Smooth muscle cell (in vitro differentiated cells): ENCODE data around the gene OR10A3. TPM values are rescaled to one million over a fixed set of nuclear protein-coding genes. Genes with fewer than 3 reads are reported as not detected.

Experiments used
- DNase-seq: peaks from one replicate; lab custom pipeline; 2025; ENCODE audit not compliant: unreplicated experiment; lab: John Stamatoyannopoulos, UW
- H2AFZ ChIP-seq: fragments of 200-600 bp; sonication (generic); 2 replicates; pipeline ENCODE4 v1.6.0; 2016; ENCODE audit warnings: antibody characterized with exemption, low read depth, mild to moderate bottlenecking
- H3F3A ChIP-seq: fragments of 200-600 bp; sonication (generic); 2 replicates; pipeline ENCODE4 v1.6.0; 2017; ENCODE audit warnings: antibody characterized with exemption, low read depth
- H3K27ac ChIP-seq: fragments of 200-600 bp; sonication (generic); 2 replicates; pipeline ENCODE4 v1.5.1; 2016; ENCODE audit warnings: low read depth, mild to moderate bottlenecking
- H3K27me3 ChIP-seq: fragments of 200-600 bp; sonication (generic); 2 replicates; pipeline ENCODE4 v1.6.1; 2016; ENCODE audit warnings: low read depth, mild to moderate bottlenecking
- H3K36me3 ChIP-seq: fragments of 200-600 bp; sonication (generic); 2 replicates; pipeline ENCODE4 v1.5.1; 2016; ENCODE audit warnings: low read depth
- H3K4me1 ChIP-seq: fragments of 200-600 bp; sonication (generic); 2 replicates; pipeline ENCODE4 v1.5.1; 2016; ENCODE audit warnings: low read depth
- H3K4me2 ChIP-seq: fragments of 200-600 bp; sonication (generic); 2 replicates; pipeline ENCODE4 v1.6.0; 2016; ENCODE audit warnings: mild to moderate bottlenecking
- H3K4me3 ChIP-seq: fragments of 200-600 bp; sonication (generic); 2 replicates; pipeline ENCODE4 v1.5.1; 2016; ENCODE audit warnings: mild to moderate bottlenecking
- H3K79me2 ChIP-seq: fragments of 200-600 bp; sonication (generic); 2 replicates; pipeline ENCODE4 v1.6.0; 2016; ENCODE audit warnings: low read depth, mild to moderate bottlenecking
- H3K9ac ChIP-seq: fragments of 200-600 bp; sonication (generic); 2 replicates; pipeline ENCODE4 v1.6.0; 2016; ENCODE audit warnings: low read depth
- H3K9me3 ChIP-seq: fragments of 200-600 bp; sonication (generic); replicated peaks from 2 replicates; pipeline ENCODE4 v1.5.1; 2016; ENCODE audit warnings: low read depth
- H4K20me1 ChIP-seq: fragments of 200-600 bp; sonication (generic); 2 replicates; pipeline ENCODE4 v1.6.0; 2016; ENCODE audit warnings: low read depth
- WGBS: methylation state at CpG from one replicate; pipeline ENCODE4 v1.1.7; 2016; ENCODE audit warnings: low lambda C conversion rate; 5-methylcytosine and 5-hydroxymethylcytosine counted together
- polyA plus RNA-seq: library from polyadenylated mRNA; unstranded; fragments of >200 nt; fragmentation: Nextera tagmentation; extraction: Ambion mirVana; gene quantifications from 2 replicates; pipeline ENCODE4 v1.2.1, GENCODE V29; 2016
- total RNA-seq: library from RNA; depleted of rRNA; stranded (reverse); fragments of >200 nt; gene quantifications from 2 replicates; pipeline ENCODE4 v1.2.3, GENCODE V29; 2014
- TF ChIP-seq, protein P1 (sequence below): fragments of 200-600 bp; sonication (generic); IDR thresholded peaks from 2 replicates; pipeline ENCODE4 v1.5.1; 2017; ENCODE audit warnings: borderline replicate concordance, mild to moderate bottlenecking, antibody characterized with exemption; ENCODE audit not compliant: insufficient read depth, poor library complexity, severe bottlenecking

The OR10A3 gene
- total and polyA plus RNA-seq, 2 experiments from 2014 or later: not detected

DNA sequence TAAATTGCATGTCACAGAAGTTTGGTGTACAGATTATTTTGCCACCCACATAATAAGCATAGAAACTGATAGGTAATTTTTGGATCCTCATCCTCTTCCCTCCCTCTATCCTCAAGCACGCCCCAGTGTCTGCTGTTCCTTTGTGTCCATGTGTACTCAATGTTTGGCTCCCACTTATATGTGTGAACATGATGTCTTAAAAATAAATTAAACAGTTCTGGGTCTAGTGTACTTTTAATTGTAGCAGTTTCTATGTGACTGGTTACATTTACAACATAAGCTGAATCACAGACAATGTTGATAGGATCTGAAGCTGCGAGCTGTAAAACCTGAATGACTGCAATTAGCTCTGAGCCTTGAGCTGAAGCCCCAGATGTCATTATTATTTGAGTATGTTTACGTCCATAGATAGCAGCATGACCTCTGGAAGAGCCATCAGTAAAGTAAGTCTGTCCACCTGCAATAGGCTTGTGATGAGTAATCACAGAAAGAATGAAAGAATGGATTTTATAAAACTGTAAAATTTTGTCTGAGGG is 40.1 kb downstream of the OR10A3 start:
- TF ChIP-seq, protein P1, sequence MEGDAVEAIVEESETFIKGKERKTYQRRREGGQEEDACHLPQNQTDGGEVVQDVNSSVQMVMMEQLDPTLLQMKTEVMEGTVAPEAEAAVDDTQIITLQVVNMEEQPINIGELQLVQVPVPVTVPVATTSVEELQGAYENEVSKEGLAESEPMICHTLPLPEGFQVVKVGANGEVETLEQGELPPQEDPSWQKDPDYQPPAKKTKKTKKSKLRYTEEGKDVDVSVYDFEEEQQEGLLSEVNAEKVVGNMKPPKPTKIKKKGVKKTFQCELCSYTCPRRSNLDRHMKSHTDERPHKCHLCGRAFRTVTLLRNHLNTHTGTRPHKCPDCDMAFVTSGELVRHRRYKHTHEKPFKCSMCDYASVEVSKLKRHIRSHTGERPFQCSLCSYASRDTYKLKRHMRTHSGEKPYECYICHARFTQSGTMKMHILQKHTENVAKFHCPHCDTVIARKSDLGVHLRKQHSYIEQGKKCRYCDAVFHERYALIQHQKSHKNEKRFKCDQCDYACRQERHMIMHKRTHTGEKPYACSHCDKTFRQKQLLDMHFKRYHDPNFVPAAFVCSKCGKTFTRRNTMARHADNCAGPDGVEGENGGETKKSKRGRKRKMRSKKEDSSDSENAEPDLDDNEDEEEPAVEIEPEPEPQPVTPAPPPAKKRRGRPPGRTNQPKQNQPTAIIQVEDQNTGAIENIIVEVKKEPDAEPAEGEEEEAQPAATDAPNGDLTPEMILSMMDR: no peak
- 46% methylated on average over 3 of the region's 3 CpGs for WGBS
- Histone ChIP-seq H3K4me3 (no peak overlapping the region), H3K79me2 (no peaks in the 10 kb centered on the region), H3K9ac (no peak overlapping the region), H3K9me3 (no peaks in the 10 kb centered on the region), H2AFZ (no peak overlapping the region), H3K27me3 (no peaks in the 10 kb centered on the region), H3K4me1 (peaks cover 16% of the 10 kb centered on the region), H3K27ac (peak overlapping the region; percentile 10), H4K20me1 (no peaks in the 10 kb centered on the region), H3K4me2 (no peak overlapping the region), H3K36me3 (no peaks in the 10 kb centered on the region), H3F3A (no peaks in the 10 kb centered on the region)
- no peak for DNase-seq

DNA sequence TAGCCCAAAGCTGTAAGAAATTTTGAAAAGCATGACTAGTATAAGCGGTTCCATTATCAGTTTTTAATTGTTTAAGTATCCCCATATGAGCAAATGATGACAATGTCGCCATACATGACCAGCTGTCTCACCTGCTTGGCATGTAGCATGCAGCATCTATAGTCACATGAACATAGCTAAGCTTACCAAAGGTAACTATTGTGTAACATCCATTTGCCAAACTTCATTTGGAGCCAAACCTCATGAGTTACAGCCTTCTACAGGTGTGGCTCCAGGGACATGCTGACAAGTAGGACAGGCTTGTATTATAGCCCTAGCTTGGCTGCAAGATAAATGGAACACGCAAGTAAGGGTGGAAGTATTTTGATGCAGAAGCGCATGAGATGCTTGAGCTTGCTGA is 40.8 kb downstream of the OR10A3 start:
- TF ChIP-seq, protein P1: no peak
- Histone ChIP-seq H3K9ac (no peak overlapping the region), H2AFZ (no peak overlapping the region), H3K4me3 (no peak overlapping the region), H4K20me1 (no peaks in the 10 kb centered on the region), H3K79me2 (no peaks in the 10 kb centered on the region), H3K36me3 (no peaks in the 10 kb centered on the region), H3K4me1 (peaks cover 9% of the 10 kb centered on the region), H3K9me3 (no peaks in the 10 kb centered on the region), H3F3A (no peaks in the 10 kb centered on the region), H3K4me2 (no peak overlapping the region), H3K27me3 (no peaks in the 10 kb centered on the region), H3K27ac (peak overlapping the region; percentile 10)
- DNase-seq: no peak
- 92% methylated on average over 4 of the region's 4 CpGs for WGBS

DNA sequence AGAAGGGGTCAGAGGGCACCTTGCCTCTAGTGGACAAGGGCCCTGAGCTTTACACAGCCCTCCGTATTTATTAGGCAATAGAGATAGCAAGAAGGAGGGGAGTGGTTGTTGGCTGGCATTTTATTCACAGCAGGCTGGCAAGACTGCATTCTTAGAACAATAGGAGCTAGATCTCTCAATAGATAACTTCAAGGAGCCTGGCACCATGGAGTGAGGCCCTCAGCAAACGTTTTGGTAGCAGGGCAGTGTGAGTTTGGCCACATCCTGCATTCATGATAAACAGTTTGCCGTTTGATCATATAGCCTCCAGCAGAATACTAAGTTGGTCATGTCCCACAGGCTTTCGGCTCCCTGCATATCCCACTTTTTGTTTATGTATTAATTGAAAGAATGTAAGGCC is 42.1 kb downstream of the OR10A3 start:
- WGBS: 47% methylated on average over 4 of the region's 4 CpGs
- Histone ChIP-seq H3K9ac (no peak overlapping the region), H3K4me3 (no peak overlapping the region), H3K36me3 (no peaks in the 10 kb centered on the region), H3K9me3 (no peaks in the 10 kb centered on the region), H3K4me2 (no peak overlapping the region), H4K20me1 (no peaks in the 10 kb centered on the region), H3F3A (no peaks in the 10 kb centered on the region), H2AFZ (no peak overlapping the region), H3K4me1 (peaks cover 1% of the 10 kb centered on the region), H3K79me2 (no peaks in the 10 kb centered on the region), H3K27ac (no peak overlapping the region), H3K27me3 (no peaks in the 10 kb centered on the region)
- DNase-seq: no peak
- TF ChIP-seq, protein P1: no peak

DNA sequence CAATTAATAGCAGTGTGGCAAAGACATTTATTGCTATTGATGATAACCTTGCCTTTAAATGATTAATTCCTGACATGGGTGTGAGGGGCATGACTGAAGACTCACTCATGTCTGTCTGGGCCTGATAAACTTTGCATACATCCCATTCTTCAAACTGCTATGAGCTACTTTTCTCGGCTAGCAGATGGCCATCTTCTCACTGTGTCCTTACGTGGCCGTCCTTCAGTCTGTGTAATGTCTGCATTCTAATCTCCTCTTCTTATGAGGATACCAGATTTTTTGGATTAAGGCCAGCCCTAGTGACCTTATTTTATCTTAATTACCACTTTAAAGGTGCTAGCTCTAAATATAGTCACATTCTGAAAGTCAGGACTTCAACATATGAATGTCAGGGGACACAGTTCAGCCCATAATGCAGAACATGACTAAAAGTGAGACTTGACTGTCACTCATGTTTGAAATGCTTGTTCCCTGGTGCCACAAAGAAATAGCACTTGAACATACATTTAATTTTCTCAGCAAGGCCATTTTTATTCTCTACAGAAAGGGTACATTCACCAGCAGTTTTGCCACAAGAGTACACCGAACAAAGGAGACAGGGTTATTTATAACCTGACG is 42.7 kb downstream of the OR10A3 start:
- no peak for DNase-seq
- Histone ChIP-seq H3K36me3 (no peaks in the 10 kb centered on the region), H3K27me3 (no peaks in the 10 kb centered on the region), H3K9ac (no peak overlapping the region), H3K79me2 (no peaks in the 10 kb centered on the region), H3K4me3 (no peak overlapping the region), H2AFZ (no peak overlapping the region), H4K20me1 (no peaks in the 10 kb centered on the region), H3K9me3 (no peaks in the 10 kb centered on the region), H3K27ac (no peak overlapping the region), H3F3A (no peaks in the 10 kb centered on the region), H3K4me2 (no peak overlapping the region), H3K4me1 (no peaks in the 10 kb centered on the region)
- TF ChIP-seq, protein P1: no peak
- WGBS: 53% methylated on average over 5 of the region's 5 CpGs
